PC-9 (cell line): ENCODE data around the gene PGRMC2. TPM values are rescaled to one million over a fixed set of nuclear protein-coding genes. Genes with fewer than 3 reads are reported as not detected.
"Not testable (repeated sequence)": the region's sequence is repeated elsewhere in the genome, so short reads cannot be mapped to it uniquely, and the experiment has no call there.

Source experiments
- BruUV-seq: library from RNA; stranded (reverse); fragments of 400-500 nt; replicated peaks from 2 replicates; lab custom pipeline; 2021; lab: Mats Ljungman, UMichigan
- CTCF ChIA-PET: fragments of 300-600 bp; sonication (Branson Sonifier 250); formaldehyde crosslinking; loops from one replicate; lab custom pipeline; 2022; ENCODE audit warnings: antibody characterized with exemption; lab: Charles Lee
- POLR2A ChIA-PET: fragments of 300-600 bp; sonication (Branson Sonifier 250); formaldehyde crosslinking; loops from one replicate; lab custom pipeline; 2022; ENCODE audit warnings: antibody characterized with exemption; ENCODE audit not compliant: unreplicated experiment; lab: Charles Lee
- DNase-seq, 2 experiments: peaks; one replicate each; pipeline versions ENCODE4 v3.0.0 to v3.0.0-alpha.2; 2015 to 2022; ENCODE audit warnings: mixed read lengths in 1 of 2
- H2AFZ ChIP-seq: fragments of 200-600 bp; sonication (generic); 2 replicates; pipeline ENCODE4 v1.8.1; 2017; ENCODE audit warnings: antibody characterized with exemption
- H3F3A ChIP-seq: fragments of 200-600 bp; sonication (generic); 2 replicates; pipeline ENCODE4 v1.8.1; 2017; ENCODE audit warnings: antibody characterized with exemption, mild to moderate bottlenecking, low read depth; ENCODE audit not compliant: insufficient read depth
- H3K27ac ChIP-seq: fragments of 200-600 bp; sonication (generic); 2 replicates; pipeline ENCODE4 v1.6.1; 2016; ENCODE audit warnings: mixed run types
- H3K27me3 ChIP-seq: fragments of 200-600 bp; sonication (generic); 2 replicates; pipeline ENCODE4 v1.6.1; 2016; ENCODE audit warnings: low read depth, mixed run types; ENCODE audit not compliant: insufficient read depth
- H3K36me3 ChIP-seq: fragments of 200-600 bp; sonication (generic); 2 replicates; pipeline ENCODE4 v1.6.1; 2016; ENCODE audit warnings: low read depth, mixed run types
- H3K4me1 ChIP-seq: fragments of 200-600 bp; sonication (generic); replicated peaks from 2 replicates; pipeline ENCODE4 v1.6.1; 2016; ENCODE audit warnings: mixed run types; ENCODE audit not compliant: insufficient read depth
- H3K4me2 ChIP-seq: fragments of 200-600 bp; sonication (generic); 2 replicates; pipeline ENCODE4 v1.6.1; 2017; ENCODE audit warnings: mixed run types
- H3K4me3 ChIP-seq: fragments of 200-600 bp; sonication (generic); 2 replicates; pipeline ENCODE4 v1.6.1; 2016; ENCODE audit warnings: mixed run types
- H3K79me2 ChIP-seq: fragments of 200-600 bp; sonication (generic); 2 replicates; pipeline ENCODE4 v1.6.1; 2017; ENCODE audit warnings: low read depth, mixed run types
- H3K9me2 ChIP-seq: fragments of 200-600 bp; sonication (generic); 2 replicates; pipeline ENCODE4 v1.8.1; 2017; ENCODE audit warnings: mild to moderate bottlenecking; ENCODE audit not compliant: insufficient read depth
- H3K9me3 ChIP-seq: fragments of 200-600 bp; sonication (generic); 2 replicates; pipeline ENCODE4 v1.8.1; 2016; ENCODE audit warnings: low read depth; ENCODE audit not compliant: insufficient read depth
- H4K20me1 ChIP-seq: fragments of 200-600 bp; sonication (generic); 2 replicates; pipeline ENCODE4 v1.8.1; 2017; ENCODE audit not compliant: insufficient read depth
- EZH2 ChIP-seq: fragments of 200-600 bp; sonication (generic); IDR thresholded peaks from 2 replicates; pipeline ENCODE4 v1.8.0; 2017; ENCODE audit warnings: antibody characterized with exemption, low read depth
- intact Hi-C: fragments of 100-400 bp; cut with micrococcal nuclease; formaldehyde crosslinking; loops from one replicate; pipeline ENCODE4 v1.10.0; 2022; ENCODE audit not compliant: unreplicated experiment
- total RNA-seq: library from RNA; stranded (reverse); gene quantifications from 2 replicates; pipeline ENCODE4 v1.2.3, GENCODE V29; 2021
- TF ChIP-seq, protein P1 (sequence below): fragments of 200-600 bp; sonication (generic); conservative IDR thresholded peaks from 2 replicates; pipeline ENCODE4 v1.6.1; 2017; ENCODE audit warnings: mixed run types, antibody characterized with exemption, mild to moderate bottlenecking, moderate library complexity

PGRMC2 gene
- total RNA-seq, 1 experiment from 2014 or later, result 105 TPM

- DNase-seq, result no peak
- Histone ChIP-seq H3K9me3 (no peaks in the 10 kb centered on the region; the same call in 1 of the 2 replicates), H3K4me2 (no peak overlapping the region), H3K36me3 (peaks cover 16% of the 10 kb centered on the region; the same call in 1 of the 2 replicates), H3K27ac (no peak overlapping the region), H3F3A (no peaks in the 10 kb centered on the region; the same call in 1 of the 2 replicates), H3K4me3 (no peak overlapping the region), H3K9me2 (no peaks in the 10 kb centered on the region), H2AFZ (no peak overlapping the region), H3K4me1 (no peaks in the 10 kb centered on the region), H4K20me1 (no peaks in the 10 kb centered on the region), H3K27me3 (no peaks in the 10 kb centered on the region), H3K79me2 (peaks cover 10% of the 10 kb centered on the region; the same call in 1 of the 2 replicates)
- intact Hi-C loops, result no loop called here
- POLR2A ChIA-PET, result no interaction called here
- no TSS peak for BruUV-seq
- TF ChIP-seq, protein P1, sequence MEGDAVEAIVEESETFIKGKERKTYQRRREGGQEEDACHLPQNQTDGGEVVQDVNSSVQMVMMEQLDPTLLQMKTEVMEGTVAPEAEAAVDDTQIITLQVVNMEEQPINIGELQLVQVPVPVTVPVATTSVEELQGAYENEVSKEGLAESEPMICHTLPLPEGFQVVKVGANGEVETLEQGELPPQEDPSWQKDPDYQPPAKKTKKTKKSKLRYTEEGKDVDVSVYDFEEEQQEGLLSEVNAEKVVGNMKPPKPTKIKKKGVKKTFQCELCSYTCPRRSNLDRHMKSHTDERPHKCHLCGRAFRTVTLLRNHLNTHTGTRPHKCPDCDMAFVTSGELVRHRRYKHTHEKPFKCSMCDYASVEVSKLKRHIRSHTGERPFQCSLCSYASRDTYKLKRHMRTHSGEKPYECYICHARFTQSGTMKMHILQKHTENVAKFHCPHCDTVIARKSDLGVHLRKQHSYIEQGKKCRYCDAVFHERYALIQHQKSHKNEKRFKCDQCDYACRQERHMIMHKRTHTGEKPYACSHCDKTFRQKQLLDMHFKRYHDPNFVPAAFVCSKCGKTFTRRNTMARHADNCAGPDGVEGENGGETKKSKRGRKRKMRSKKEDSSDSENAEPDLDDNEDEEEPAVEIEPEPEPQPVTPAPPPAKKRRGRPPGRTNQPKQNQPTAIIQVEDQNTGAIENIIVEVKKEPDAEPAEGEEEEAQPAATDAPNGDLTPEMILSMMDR, result no peak
- no peak for TF ChIP-seq EZH2
- CTCF ChIA-PET, result no interaction called here
These were observed 18.6 kb downstream of the PGRMC2 start for GRCh38 chr4:128268970-128269369.

DNA sequence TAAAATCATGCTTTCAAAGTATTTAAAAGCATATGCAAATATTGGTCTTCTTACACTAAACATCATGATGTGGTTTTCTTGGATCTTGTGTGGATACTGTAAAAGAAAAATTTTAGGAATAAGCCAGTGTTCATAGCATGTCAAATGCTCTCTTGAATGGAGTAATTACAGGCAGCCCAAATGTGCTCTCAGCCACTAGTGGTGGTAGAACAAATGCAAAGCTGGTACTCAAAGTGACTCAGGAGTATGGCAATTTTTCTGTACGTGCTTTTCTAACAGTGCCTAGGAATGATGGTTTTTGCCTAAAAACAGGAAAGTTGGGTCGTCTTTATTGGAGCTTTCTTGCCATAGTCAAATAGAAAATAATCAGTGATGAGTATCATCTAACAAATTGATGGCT, 19.9 kb downstream of the PGRMC2 start:
- ChIA-PET CTCF (no interaction called here), POLR2A (no interaction called here)
- Histone ChIP-seq H3K27ac (no peak overlapping the region), H3K4me2 (no peak overlapping the region), H3K79me2 (0 out of 2 replicates have a peak, but pooled peaks cover under 1% of the 10 kb centered on the region), H3F3A (no peaks in the 10 kb centered on the region; the same call in 1 of the 2 replicates), H2AFZ (no peak overlapping the region), H3K36me3 (peaks cover 10% of the 10 kb centered on the region; the same call in 1 of the 2 replicates), H3K4me3 (no peak overlapping the region), H3K9me2 (no peaks in the 10 kb centered on the region), H4K20me1 (no peaks in the 10 kb centered on the region), H3K4me1 (no peaks in the 10 kb centered on the region), H3K9me3 (no peaks in the 10 kb centered on the region; the same call in 1 of the 2 replicates), H3K27me3 (no peaks in the 10 kb centered on the region)
- no peak for DNase-seq
- TF ChIP-seq EZH2, result no peak
- no TSS peak for BruUV-seq
- intact Hi-C loops, result no loop called here

GRCh38 chr4:128267171-128267570, 20.4 kb downstream of the PGRMC2 start:
- H3K27me3 ChIP-seq, H3K9me2 ChIP-seq, H3K4me1 ChIP-seq, H3K36me3 ChIP-seq, H3K9me3 ChIP-seq, CTCF ChIA-PET, H3F3A ChIP-seq, H3K4me2 ChIP-seq, H3K4me3 ChIP-seq, H2AFZ ChIP-seq, H4K20me1 ChIP-seq, intact Hi-C loops, H3K27ac ChIP-seq, POLR2A ChIA-PET, DNase-seq, H3K79me2 ChIP-seq: not testable (repeated sequence)
- TSS peak; percentile 16 for BruUV-seq

- CTCF ChIA-PET, result not testable (repeated sequence)
These were observed 22.1 kb downstream of the PGRMC2 start for GRCh38 chr4:128265550-128265949.

GRCh38 chr4:128259889-128260288, 27.7 kb downstream of the PGRMC2 start:
- H3K36me3 ChIP-seq, DNase-seq, H2AFZ ChIP-seq, intact Hi-C loops, H3K4me2 ChIP-seq, H3K9me2 ChIP-seq, H3K79me2 ChIP-seq, H4K20me1 ChIP-seq, H3F3A ChIP-seq, H3K27ac ChIP-seq, CTCF ChIA-PET, BruUV-seq, H3K9me3 ChIP-seq, H3K27me3 ChIP-seq, H3K4me3 ChIP-seq, H3K4me1 ChIP-seq: not testable (repeated sequence)
- POLR2A ChIA-PET, result interaction anchor here (0.7 kb wide), 1 partner anchor 26 kb away, joined by 3 read pairs; no protein-coding TSS in a partner anchor

More at GRCh38 chr4:128265550-128265949, 22.1 kb downstream of the PGRMC2 start:
- H3F3A ChIP-seq, H3K27me3 ChIP-seq, H3K27ac ChIP-seq, H2AFZ ChIP-seq, H3K36me3 ChIP-seq, H3K4me2 ChIP-seq, H4K20me1 ChIP-seq, H3K9me3 ChIP-seq, intact Hi-C loops, POLR2A ChIA-PET, H3K9me2 ChIP-seq, BruUV-seq, H3K4me1 ChIP-seq, H3K4me3 ChIP-seq, H3K79me2 ChIP-seq: not testable (repeated sequence)
- peak in 1 of 2 experiments; percentile 21 for DNase-seq

- BruUV-seq, result not testable (repeated sequence)
These were observed 29.4 kb downstream of the PGRMC2 start for GRCh38 chr4:128258166-128258565.

More at GRCh38 chr4:128258166-128258565, 29.4 kb downstream of the PGRMC2 start:
- H3K4me2 ChIP-seq, H3F3A ChIP-seq, H3K4me3 ChIP-seq, H3K9me3 ChIP-seq, H3K27ac ChIP-seq, DNase-seq, H4K20me1 ChIP-seq, H3K79me2 ChIP-seq, POLR2A ChIA-PET, H3K36me3 ChIP-seq, H3K9me2 ChIP-seq, CTCF ChIA-PET, H3K27me3 ChIP-seq, H3K4me1 ChIP-seq, H2AFZ ChIP-seq, intact Hi-C loops: not testable (repeated sequence)
